ENCODE results near the gene IFNK.

The IFNK gene

GRCh38 chr9:27536168-27536567, 12.1 kb downstream of the IFNK start:
- H3K27me3 ChIP-seq (ENCODE audit: low read depth, low read length) = peaks cover 14% of the 10 kb centered on the region
- H3K4me1 ChIP-seq (ENCODE audit: low read length) = peaks cover 12% of the 10 kb centered on the region
- H3K9ac ChIP-seq (ENCODE audit: low read length) = no peak overlapping the region
- H3K79me2 ChIP-seq (ENCODE audit: low read length) = no peaks in the 10 kb centered on the region
- no peak overlapping the region for H3K27ac ChIP-seq (ENCODE audit: low read length)
- H3K36me3 ChIP-seq (replicated peaks; ENCODE audit: low read depth, low read length) = no peaks in the 10 kb centered on the region
- no peak overlapping the region for H2AFZ ChIP-seq (ENCODE audit: low read depth, low read length)
- no peaks in the 10 kb centered on the region for H4K20me1 ChIP-seq (ENCODE audit: insufficient read depth, low read length)
- no peak overlapping the region for H3K4me3 ChIP-seq (ENCODE audit: low read length)
- no peak; the same call in 1 of the 2 replicates for TF ChIP-seq CTCF (IDR thresholded peaks at IDR 0.05; ENCODE audit: low read depth, low read length)
- TF ChIP-seq EZH2phosphoT487 (IDR thresholded peaks at IDR 0.05; ENCODE audit: low read depth) = no peak
- no peaks in the 10 kb centered on the region for H3K9me3 ChIP-seq (ENCODE audit: insufficient read depth, low read length)
- H3K4me2 ChIP-seq (ENCODE audit: low read length) = no peak overlapping the region

DNA sequence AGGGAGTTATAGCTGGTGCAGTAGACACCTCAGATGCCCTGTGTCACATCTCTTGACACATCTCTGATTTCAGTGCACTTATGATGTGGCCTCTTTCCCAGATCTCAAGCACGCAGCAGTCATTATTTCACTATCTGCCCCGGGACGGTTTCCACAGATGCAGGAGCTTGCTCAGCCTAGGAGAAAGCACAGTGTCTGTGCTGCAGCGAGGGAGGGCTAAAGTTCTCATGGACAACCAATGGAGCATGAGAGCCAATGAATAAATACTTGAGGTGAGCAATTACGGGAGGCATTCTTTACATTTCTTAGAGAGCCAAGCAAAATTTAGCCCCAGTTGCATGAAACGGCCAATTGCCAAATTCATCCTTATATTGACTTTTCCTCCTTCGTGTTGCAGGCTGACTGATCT, 12.9 kb downstream of the IFNK start:
- no peak overlapping the region for H3K4me2 ChIP-seq (ENCODE audit: low read length)
- no peak overlapping the region for H3K9ac ChIP-seq (ENCODE audit: low read length)
- H3K36me3 ChIP-seq (replicated peaks; ENCODE audit: low read depth, low read length) = no peaks in the 10 kb centered on the region
- no peaks in the 10 kb centered on the region for H4K20me1 ChIP-seq (ENCODE audit: insufficient read depth, low read length)
- no peaks in the 10 kb centered on the region for H3K9me3 ChIP-seq (ENCODE audit: insufficient read depth, low read length)
- H3K27ac ChIP-seq (ENCODE audit: low read length) = no peak overlapping the region
- peaks cover 8% of the 10 kb centered on the region for H3K27me3 ChIP-seq (ENCODE audit: low read depth, low read length)
- H3K4me3 ChIP-seq (ENCODE audit: low read length) = no peak overlapping the region
- no peaks in the 10 kb centered on the region for H3K79me2 ChIP-seq (ENCODE audit: low read length)
- TF ChIP-seq EZH2phosphoT487 (IDR thresholded peaks at IDR 0.05; ENCODE audit: low read depth) (no peak), CTCF (IDR thresholded peaks at IDR 0.05; ENCODE audit: low read depth, low read length) (no peak)
- H3K4me1 ChIP-seq (ENCODE audit: low read length) = peaks cover 12% of the 10 kb centered on the region
- H2AFZ ChIP-seq (ENCODE audit: low read depth, low read length) = no peak overlapping the region

GRCh38 chr9:27537756-27538155, 13.7 kb downstream of the IFNK start:
- TF ChIP-seq CTCF (IDR thresholded peaks at IDR 0.05; ENCODE audit: low read depth, low read length) (no peak), EZH2phosphoT487 (IDR thresholded peaks at IDR 0.05; ENCODE audit: low read depth) (no peak)
- Histone ChIP-seq H4K20me1 (ENCODE audit: insufficient read depth, low read length) (no peaks in the 10 kb centered on the region), H3K27me3 (ENCODE audit: low read depth, low read length) (peaks cover 3% of the 10 kb centered on the region; the same call in 1 of the 2 replicates), H3K4me1 (ENCODE audit: low read length) (peaks cover 12% of the 10 kb centered on the region), H3K9me3 (ENCODE audit: insufficient read depth, low read length) (no peaks in the 10 kb centered on the region), H3K4me3 (ENCODE audit: low read length) (no peak overlapping the region), H3K9ac (ENCODE audit: low read length) (no peak overlapping the region), H3K36me3 (replicated peaks; ENCODE audit: low read depth, low read length) (no peaks in the 10 kb centered on the region), H3K4me2 (ENCODE audit: low read length) (no peak overlapping the region), H2AFZ (ENCODE audit: low read depth, low read length) (no peak overlapping the region), H3K79me2 (ENCODE audit: low read length) (no peaks in the 10 kb centered on the region), H3K27ac (ENCODE audit: low read length) (no peak overlapping the region)

DNA sequence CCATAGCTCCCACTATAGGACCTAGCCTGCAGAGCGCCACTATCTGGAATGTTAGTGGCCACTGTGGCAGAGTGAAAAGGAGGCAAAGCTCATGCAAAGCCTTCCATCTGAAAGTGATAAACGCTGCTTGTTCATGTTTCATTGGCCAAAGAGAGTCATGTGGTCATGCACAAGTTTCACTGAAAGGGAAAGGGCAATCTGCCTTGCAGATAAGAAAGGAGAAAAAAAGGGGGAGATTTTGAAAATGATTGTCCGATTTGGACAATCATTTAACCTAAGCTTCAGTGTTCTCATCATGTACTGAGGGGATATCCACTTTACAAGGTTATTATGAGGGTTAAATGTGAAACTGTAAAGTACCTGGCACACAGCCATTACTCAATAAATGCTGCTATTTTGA, 14.6 kb downstream of the IFNK start:
- H3K4me2 ChIP-seq (ENCODE audit: low read length) = no peak overlapping the region
- H3K27me3 ChIP-seq (ENCODE audit: low read depth, low read length) = no peaks in the 10 kb centered on the region
- no peaks in the 10 kb centered on the region for H3K79me2 ChIP-seq (ENCODE audit: low read length)
- no peak overlapping the region for H3K9ac ChIP-seq (ENCODE audit: low read length)
- H3K4me1 ChIP-seq (ENCODE audit: low read length) = peaks cover 7% of the 10 kb centered on the region
- H4K20me1 ChIP-seq (ENCODE audit: insufficient read depth, low read length) = no peaks in the 10 kb centered on the region
- no peak overlapping the region for H2AFZ ChIP-seq (ENCODE audit: low read depth, low read length)
- no peaks in the 10 kb centered on the region for H3K9me3 ChIP-seq (ENCODE audit: insufficient read depth, low read length)
- no peak for TF ChIP-seq EZH2phosphoT487 (IDR thresholded peaks at IDR 0.05; ENCODE audit: low read depth)
- TF ChIP-seq CTCF (IDR thresholded peaks at IDR 0.05; ENCODE audit: low read depth, low read length) = no peak
- H3K4me3 ChIP-seq (ENCODE audit: low read length) = no peak overlapping the region
- peaks cover 3% of the 10 kb centered on the region for H3K36me3 ChIP-seq (replicated peaks; ENCODE audit: low read depth, low read length)
- H3K27ac ChIP-seq (ENCODE audit: low read length) = no peak overlapping the region

Measured in OCI-LY3 (cell line).